Measurements from ENCODE around the gene EPB41L3.

The EPB41L3 gene

GRCh38 chr18:5451871-5452270, 91.9 kb downstream of the EPB41L3 start:
- no peak for DNase-seq

GRCh38 chr18:5451150-5451549, 92.6 kb downstream of the EPB41L3 start:
- no peak for DNase-seq

- no peak for DNase-seq
Measured at GRCh38 chr18:5449858-5450509, 93.8 kb downstream of the EPB41L3 start.

- DNase-seq = no peak
Measured at GRCh38 chr18:5447442-5447841, 96.4 kb downstream of the EPB41L3 start.

GRCh38 chr18:5444847-5445246, 99.0 kb downstream of the EPB41L3 start:
- no peak for DNase-seq

GRCh38 chr18:5444269-5444668, 99.5 kb downstream of the EPB41L3 start:
- no peak for DNase-seq

GRCh38 chr18:5439986-5440696, 103.7 kb downstream of the EPB41L3 start:
- no peak for DNase-seq

GRCh38 chr18:5434425-5434824, 109.4 kb downstream of the EPB41L3 start:
- no peak for DNase-seq

GRCh38 chr18:5431836-5432575, 111.8 kb downstream of the EPB41L3 start:
- peak in 1 of 14 donors; percentile 92 for DNase-seq

- no peak for DNase-seq
Measured at GRCh38 chr18:5430131-5430530, 113.7 kb downstream of the EPB41L3 start.

GRCh38 chr18:5429681-5430080, 114.1 kb downstream of the EPB41L3 start:
- DNase-seq = no peak

GRCh38 chr18:5425721-5426120, 118.1 kb downstream of the EPB41L3 start:
- DNase-seq = no peak

- peak in 1 of 14 donors; percentile 17 for DNase-seq
Measured at GRCh38 chr18:5424903-5425664, 118.7 kb downstream of the EPB41L3 start.

- DNase-seq = peak in 1 of 14 donors; percentile 76
Measured at GRCh38 chr18:5422626-5423025, 121.2 kb downstream of the EPB41L3 start.

- peak in 1 of 14 donors; percentile 65 for DNase-seq
Measured at GRCh38 chr18:5421981-5422380, 121.8 kb downstream of the EPB41L3 start.

GRCh38 chr18:5420906-5421305, 122.9 kb downstream of the EPB41L3 start:
- peak in 2 of 14 donors; percentile 18 to 21 for DNase-seq

GRCh38 chr18:5419601-5420000, 124.2 kb downstream of the EPB41L3 start:
- DNase-seq = peak in 6 of 14 donors; percentile 13 to 67 (median 20)

- no peak for DNase-seq
Measured at GRCh38 chr18:5419030-5419429, 124.8 kb downstream of the EPB41L3 start.

GRCh38 chr18:5417342-5417741, 126.5 kb downstream of the EPB41L3 start:
- peak in 10 of 14 donors; percentile 17 to 64 (median 44) for DNase-seq

- DNase-seq = no peak
Measured at GRCh38 chr18:5416112-5416511, 127.7 kb downstream of the EPB41L3 start.

- peak in 2 of 14 donors; percentile 17 to 20 for DNase-seq
Measured at GRCh38 chr18:5415665-5416064, 128.1 kb downstream of the EPB41L3 start.

GRCh38 chr18:5415031-5415430, 128.8 kb downstream of the EPB41L3 start:
- peak in 8 of 14 donors; percentile 20 to 60 (median 44) for DNase-seq
